B cell (primary cell): Measurements from ENCODE around the gene CD300H. TPM values are rescaled to one million over a fixed set of nuclear protein-coding genes. Genes with fewer than 3 reads are reported as not detected.

Experiments
- ATAC-seq: fragments of 200-7000 bp; cut with Tn5 transposase; one replicate; pipeline ENCODE4 v1.10.0; 2021; ENCODE audit warnings: low read depth, mild to moderate bottlenecking, moderate number of reproducible peaks, moderate library complexity
- CTCF ChIA-PET: fragments of 350-600 bp; sonication (Branson Sonifier 250); formaldehyde crosslinking; loops from one replicate; lab custom pipeline; 2021; ENCODE audit warnings: antibody characterized with exemption, inconsistent platforms; lab: Charles Lee
- POLR2A ChIA-PET: fragments of 350-600 bp; sonication (Branson Sonifier 250); formaldehyde crosslinking; loops from one replicate; lab custom pipeline; 2021; ENCODE audit warnings: antibody characterized with exemption; lab: Charles Lee
- DNase-seq: peaks from one replicate; pipeline ENCODE4 v3.0.0; 2013
- H2AFZ ChIP-seq: 2 replicates; pipeline ENCODE4 v1.6.1; 2012; ENCODE audit warnings: mild to moderate bottlenecking, low read depth, low read length; ENCODE audit not compliant: insufficient read depth, poor library complexity, severe bottlenecking
- H3K27ac ChIP-seq, 2 donors: 1 replicate in 1 of 2; 2 replicates in 1 of 2; pipeline ENCODE4 v1.5.1; 2012 to 2013; ENCODE audit warnings: low read length in 2 of 2, mild to moderate bottlenecking in 2 of 2, moderate library complexity in 1 of 2
- H3K27me3 ChIP-seq, 4 experiments: fragments of 200-600 bp in 1 of 4; sonication (generic) in 1 of 4; replicated peaks in 1 of 4; 1 replicate in 2 of 4; 2 replicates in 2 of 4; pipeline versions ENCODE4 v1.6.1 to v1.7.0; 2013 to 2016; ENCODE audit warnings: low read length in 3 of 4, mild to moderate bottlenecking in 2 of 4, mixed read lengths in 1 of 4, moderate library complexity in 1 of 4; ENCODE audit not compliant: insufficient read depth in 4 of 4, control insufficient read depth in 3 of 4; ENCODE audit errors: control extremely low read depth in 1 of 4
- H3K36me3 ChIP-seq, 2 experiments: replicated peaks in 1 of 2; 1 replicate in 1 of 2; 2 replicates in 1 of 2; pipeline versions ENCODE4 v1.6.1 to v1.7.1; 2013; ENCODE audit warnings: low read length in 1 of 2; ENCODE audit not compliant: insufficient read depth in 2 of 2, control insufficient read depth in 1 of 2; ENCODE audit errors: control extremely low read depth in 1 of 2, extremely low read depth in 1 of 2
- H3K4me1 ChIP-seq, 2 donors: fragments of 200-600 bp in 1 of 2; sonication (generic) in 1 of 2; 1 replicate in 1 of 2; 2 replicates in 1 of 2; pipeline versions ENCODE4 v1.5.1 to v1.6.1; 2013 to 2017; ENCODE audit warnings: low read length in 2 of 2; ENCODE audit not compliant: control insufficient read depth in 2 of 2, insufficient read depth in 2 of 2
- H3K4me2 ChIP-seq: replicated peaks from 2 replicates; pipeline ENCODE3; 2012; ENCODE audit warnings: mild to moderate bottlenecking, low read depth, low read length; ENCODE audit not compliant: poor library complexity, severe bottlenecking
- H3K4me3 ChIP-seq, 5 experiments: fragments of 200-600 bp in 1 of 5; sonication (generic) in 1 of 5; 1 replicate in 3 of 5; 2 replicates in 2 of 5; pipeline versions ENCODE4 v1.5.1 to v1.7.0; 2011 to 2016; ENCODE audit warnings: low read length in 4 of 5, mild to moderate bottlenecking in 4 of 5, low read depth in 2 of 5, control low read depth in 1 of 5, moderate library complexity in 1 of 5; ENCODE audit not compliant: insufficient read depth in 1 of 5; ENCODE audit errors: control extremely low read depth in 1 of 5, extremely low read depth in 1 of 5
- H3K79me2 ChIP-seq: fragments of 200-600 bp; sonication (generic); one replicate; pipeline ENCODE4 v1.6.0; 2016; ENCODE audit warnings: low read length; ENCODE audit not compliant: control insufficient read depth, insufficient read depth
- H3K9ac ChIP-seq: fragments of 200-600 bp; sonication (generic); 2 replicates; pipeline ENCODE4 v1.6.1; 2017; ENCODE audit warnings: mild to moderate bottlenecking, low read length, moderate library complexity
- H3K9me3 ChIP-seq, 3 donors: one replicate each; pipeline versions ENCODE4 v1.6.1 to v1.7.1; 2013; ENCODE audit warnings: low read length in 2 of 3; ENCODE audit not compliant: control insufficient read depth in 2 of 3, insufficient read depth in 1 of 3; ENCODE audit errors: control extremely low read depth in 1 of 3
- H4K20me1 ChIP-seq: 2 replicates; pipeline ENCODE4 v1.6.0; 2012; ENCODE audit warnings: mild to moderate bottlenecking, low read length; ENCODE audit not compliant: insufficient read depth, control insufficient read depth, poor library complexity, severe bottlenecking
- H3K27ac Mint-ChIP-seq: one replicate; pipeline ENCODE4 v1.8.0; 2021; ENCODE audit warnings: mixed read lengths
- H3K27me3 Mint-ChIP-seq: one replicate; pipeline ENCODE4 v1.8.0; 2021; ENCODE audit warnings: mixed read lengths
- H3K4me1 Mint-ChIP-seq: one replicate; pipeline ENCODE4 v1.8.0; 2021; ENCODE audit warnings: mixed read lengths
- H3K4me3 Mint-ChIP-seq: one replicate; pipeline ENCODE4 v1.8.0; 2021; ENCODE audit warnings: mixed read lengths
- H3K9me3 Mint-ChIP-seq: one replicate; pipeline ENCODE4 v1.8.0; 2022; ENCODE audit warnings: mixed read lengths; ENCODE audit not compliant: insufficient read depth
- CTCF ChIP-seq: fragments of 200-600 bp; IDR thresholded peaks from one replicate; pipeline ENCODE4 v1.8.0; 2022; ENCODE audit warnings: antibody characterized with exemption, mild to moderate bottlenecking
- EZH2 ChIP-seq: IDR thresholded peaks from 2 replicates; pipeline ENCODE4 v1.6.1; 2012; ENCODE audit warnings: borderline replicate concordance, low read depth, mild to moderate bottlenecking, moderate library complexity, low read length; ENCODE audit not compliant: insufficient read depth, poor library complexity, severe bottlenecking
- WGBS: methylation state at CpG from one replicate; pipeline ENCODE4 v1.1.5; 2013; ENCODE audit warnings: missing lambda C conversion rate; ENCODE audit not compliant: insufficient coverage; 5-methylcytosine and 5-hydroxymethylcytosine counted together
- intact Hi-C: fragments of 100-400 bp; cut with micrococcal nuclease; formaldehyde crosslinking; loops from one replicate; pipeline ENCODE4 v1.10.0; 2022
- polyA plus RNA-seq: library from polyadenylated mRNA; depleted of rRNA; stranded (reverse); fragments of >200 nt; gene quantifications from 2 replicates; pipeline ENCODE4 v1.2.3, GENCODE V29; 2012
- total RNA-seq, 2 donors: library from RNA; stranded (reverse); fragments of 120-200 nt in 1 of 2; gene quantifications; 1 replicate in 1 of 2; 2 replicates in 1 of 2; pipeline versions ENCODE4 v1.2.3 to v1.2.4, GENCODE V29; 2013 to 2022

CD300H gene
- total and polyA plus RNA-seq, 2 donors (not counting 1 experiment from before 2014, with no cell fraction given) = 0.58 TPM; not detected in 1

- no peak overlapping the region for H3K27ac Mint-ChIP-seq
- peaks cover 20% of the 10 kb centered on the region for H3K4me1 Mint-ChIP-seq
- intact Hi-C loops = no loop called here
- Histone ChIP-seq H3K36me3 (no peaks in the 10 kb centered on the region), H3K79me2 (no peaks in the 10 kb centered on the region), H2AFZ (no peak overlapping the region), H3K4me3 (no peak overlapping the region), H3K27me3 (peaks cover 0 to 3% (median 0%) of the 10 kb centered on the region in 4 experiments), H3K4me1 (peaks cover 19 to 30% of the 10 kb centered on the region in 2 donors), H3K27ac (no peak overlapping the region), H4K20me1 (no peaks in the 10 kb centered on the region), H3K9ac (no peak overlapping the region), H3K4me2 (no peak overlapping the region), H3K9me3 (peaks cover 0 to 5% (median 0%) of the 10 kb centered on the region in 3 donors)
- H3K9me3 Mint-ChIP-seq = no peaks in the 10 kb centered on the region
- DNase-seq = no peak
- 97% methylated on average over 14 of the region's 14 CpGs for WGBS
- H3K4me3 Mint-ChIP-seq = no peak overlapping the region
- no peak for TF ChIP-seq EZH2
- no peak for TF ChIP-seq CTCF
- peaks cover 15% of the 10 kb centered on the region for H3K27me3 Mint-ChIP-seq
- ChIA-PET POLR2A (interaction anchor here (0.6 kb wide), 1 partner anchor 28 kb away, joined by 5 read pairs; no protein-coding TSS in a partner anchor), CTCF (interaction anchor here (1.4 to 1.6 kb wide), 2 partner anchors 68 to 147 kb away, joined by 3 to 4 read pairs; no protein-coding TSS in a partner anchor)
- ATAC-seq = no peak
Observed at GRCh38 chr17:74525781-74526288, 41.5 kb downstream of the CD300H start.

- no peak overlapping the region for H3K27ac Mint-ChIP-seq
- ChIA-PET CTCF (interaction anchor here (1.6 kb wide), 1 partner anchor 147 kb away, joined by 3 read pairs; no protein-coding TSS in a partner anchor), POLR2A (interaction anchor here (0.6 kb wide), 1 partner anchor 28 kb away, joined by 5 read pairs; no protein-coding TSS in a partner anchor)
- H3K79me2 ChIP-seq = no peaks in the 10 kb centered on the region
- no peak overlapping the region for H3K4me3 ChIP-seq
- no peaks in the 10 kb centered on the region for H3K9me3 Mint-ChIP-seq
- no peak overlapping the region for H2AFZ ChIP-seq
- no peaks in the 10 kb centered on the region for H4K20me1 ChIP-seq
- DNase-seq (no peak), ATAC-seq (no peak)
- intact Hi-C loops = no loop called here
- peaks cover 0 to 5% (median 0%) of the 10 kb centered on the region in 3 donors for H3K9me3 ChIP-seq
- 100% methylated on average over 1 of the region's 1 CpG for WGBS
- H3K27me3 ChIP-seq = peaks cover 0 to 3% (median 0%) of the 10 kb centered on the region in 4 experiments
- no peaks in the 10 kb centered on the region for H3K36me3 ChIP-seq
- TF ChIP-seq EZH2 (no peak), CTCF (no peak)
- H3K4me1 ChIP-seq = peaks cover 23 to 35% of the 10 kb centered on the region in 2 donors
- H3K4me3 Mint-ChIP-seq = no peak overlapping the region
- H3K9ac ChIP-seq = no peak overlapping the region
- peaks cover 21% of the 10 kb centered on the region for H3K4me1 Mint-ChIP-seq
- no peak overlapping the region for H3K4me2 ChIP-seq
- H3K27me3 Mint-ChIP-seq = peaks cover 15% of the 10 kb centered on the region
- H3K27ac ChIP-seq = no peak overlapping the region
Observed at GRCh38 chr17:74525465-74525725, 41.9 kb downstream of the CD300H start.
